Natural killer cell (primary cell): ENCODE measurements around the gene MYO7B. TPM values are rescaled to one million over a fixed set of nuclear protein-coding genes. Genes with fewer than 3 reads are reported as not detected.

ENCODE experiments used
- ATAC-seq, 3 donors: fragments of 150-1000 bp in 2 of 3; fragments of 200-7000 bp in 1 of 3; cut with Tn5 transposase; 1 replicate in 1 of 3; 2 replicates in 2 of 3; pipeline ENCODE4 v1.10.0; 2021; ENCODE audit warnings: mild to moderate bottlenecking in 2 of 3, moderate library complexity in 2 of 3
- DNase-seq, 2 donors: peaks; one replicate each; pipeline versions ENCODE4 v3.0.0 to v3.0.0-alpha.2; 2013 to 2021; ENCODE audit warnings: mixed read lengths in 1 of 2
- H3K27ac ChIP-seq: one replicate; pipeline ENCODE4 v1.5.1; 2013; ENCODE audit warnings: mild to moderate bottlenecking, low read length
- H3K27me3 ChIP-seq: one replicate; pipeline ENCODE4 v1.6.1; 2013; ENCODE audit warnings: low read length; ENCODE audit not compliant: control insufficient read depth, insufficient read depth
- H3K36me3 ChIP-seq: one replicate; pipeline ENCODE4 v1.6.1; 2013; ENCODE audit warnings: low read length; ENCODE audit not compliant: control insufficient read depth, insufficient read depth
- H3K4me1 ChIP-seq: one replicate; pipeline ENCODE4 v1.6.1; 2013; ENCODE audit warnings: low read length; ENCODE audit not compliant: control insufficient read depth, insufficient read depth
- H3K4me3 ChIP-seq: one replicate; pipeline ENCODE4 v1.5.1; 2013; ENCODE audit warnings: low read length
- H3K9me3 ChIP-seq: one replicate; pipeline ENCODE4 v1.6.1; 2013; ENCODE audit warnings: low read length; ENCODE audit not compliant: control insufficient read depth, insufficient read depth
- H3K27ac Mint-ChIP-seq, 2 donors: one replicate each; pipeline ENCODE4 v1.8.0; 2022; ENCODE audit warnings: mild to moderate bottlenecking in 2 of 2, mixed read lengths in 2 of 2, moderate library complexity in 1 of 2
- H3K27me3 Mint-ChIP-seq, 2 donors: one replicate each; pipeline ENCODE4 v1.8.0; 2022; ENCODE audit warnings: low read depth in 2 of 2, mixed read lengths in 2 of 2
- H3K36me3 Mint-ChIP-seq: one replicate; pipeline ENCODE4 v1.8.0; 2022; ENCODE audit warnings: mixed read lengths
- H3K4me1 Mint-ChIP-seq, 2 donors: one replicate each; pipeline ENCODE4 v1.8.0; 2022; ENCODE audit warnings: mixed read lengths in 2 of 2
- H3K4me3 Mint-ChIP-seq: one replicate; pipeline ENCODE4 v1.8.0; 2022; ENCODE audit warnings: mild to moderate bottlenecking, moderate library complexity, mixed read lengths
- H3K9me3 Mint-ChIP-seq, 2 donors: one replicate each; pipeline ENCODE4 v1.8.0; 2022; ENCODE audit warnings: mixed read lengths in 2 of 2
- CTCF ChIP-seq: fragments of 200-600 bp; IDR thresholded peaks from one replicate; pipeline ENCODE4 v1.8.0; 2022; ENCODE audit warnings: antibody characterized with exemption
- WGBS: methylation state at CpG from one replicate; pipeline ENCODE4 v1.1.7; 2013; ENCODE audit warnings: missing lambda C conversion rate; ENCODE audit not compliant: insufficient coverage; 5-methylcytosine and 5-hydroxymethylcytosine counted together
- intact Hi-C: fragments of 100-400 bp; cut with micrococcal nuclease; formaldehyde crosslinking; loops from one replicate; pipeline ENCODE4 v1.14.2; 2022
- total RNA-seq, 4 donors: library from RNA; stranded (reverse); fragments of 120-200 nt in 1 of 4; gene quantifications; one replicate each; pipeline versions ENCODE4 v1.2.3 to v1.2.4, GENCODE V29; 2013 to 2022

MYO7B gene
- total RNA-seq, 3 donors from 2014 or later (not counting 1 experiment from before 2014, with no cell fraction given): 0.14 to 0.45 (median 0.25) TPM

GRCh38 chr2:127661072-127661649 is 125.7 kb downstream of the MYO7B start:
- no peak for ATAC-seq
- Histone ChIP-seq H3K27me3 (peaks cover 9% of the 10 kb centered on the region), H3K36me3 (no peaks in the 10 kb centered on the region), H3K27ac (no peak overlapping the region), H3K9me3 (no peaks in the 10 kb centered on the region), H3K4me1 (no peaks in the 10 kb centered on the region), H3K4me3 (no peak overlapping the region)
- TF ChIP-seq CTCF: no peak
- no peak overlapping the region for H3K27ac Mint-ChIP-seq
- intact Hi-C loops: no loop called here
- no peak for DNase-seq
- no peak overlapping the region for H3K4me3 Mint-ChIP-seq
- peaks cover 0 to 7% of the 10 kb centered on the region in 2 donors for H3K4me1 Mint-ChIP-seq
- H3K9me3 Mint-ChIP-seq: no peaks in the 10 kb centered on the region
- peaks cover 20 to 26% of the 10 kb centered on the region in 2 donors for H3K27me3 Mint-ChIP-seq
- H3K36me3 Mint-ChIP-seq: no peaks in the 10 kb centered on the region
- 91% methylated on average over 14 of the region's 14 CpGs for WGBS

- H3K9me3 Mint-ChIP-seq: no peaks in the 10 kb centered on the region
- Histone ChIP-seq H3K4me1 (no peaks in the 10 kb centered on the region), H3K9me3 (no peaks in the 10 kb centered on the region), H3K27ac (no peak overlapping the region), H3K36me3 (no peaks in the 10 kb centered on the region), H3K27me3 (peaks cover 12% of the 10 kb centered on the region), H3K4me3 (no peak overlapping the region)
- H3K4me1 Mint-ChIP-seq: peaks cover 0 to 7% of the 10 kb centered on the region in 2 donors
- DNase-seq: no peak
- intact Hi-C loops: no loop called here
- 75% methylated on average over 9 of the region's 9 CpGs for WGBS
- H3K4me3 Mint-ChIP-seq: no peak overlapping the region
- H3K36me3 Mint-ChIP-seq: no peaks in the 10 kb centered on the region
- no peak overlapping the region for H3K27ac Mint-ChIP-seq
- peaks cover 27 to 35% of the 10 kb centered on the region in 2 donors for H3K27me3 Mint-ChIP-seq
- ATAC-seq: no peak
- no peak for TF ChIP-seq CTCF
Observed at GRCh38 chr2:127661949-127662510, 126.5 kb downstream of the MYO7B start.

GRCh38 chr2:127662937-127663565 is 127.6 kb downstream of the MYO7B start:
- Histone ChIP-seq H3K4me3 (no peak overlapping the region), H3K9me3 (no peaks in the 10 kb centered on the region), H3K4me1 (no peaks in the 10 kb centered on the region), H3K27ac (no peak overlapping the region), H3K27me3 (peaks cover 12% of the 10 kb centered on the region), H3K36me3 (no peaks in the 10 kb centered on the region)
- Mint-ChIP-seq H3K36me3 (no peaks in the 10 kb centered on the region), H3K9me3 (no peaks in the 10 kb centered on the region), H3K27me3 (peaks cover 29 to 44% of the 10 kb centered on the region in 2 donors), H3K4me1 (peaks cover 0 to 7% of the 10 kb centered on the region in 2 donors), H3K27ac (no peak overlapping the region), H3K4me3 (no peak overlapping the region)
- TF ChIP-seq CTCF: no peak
- intact Hi-C loops: no loop called here
- WGBS: 88% methylated on average over 9 of the region's 9 CpGs
- DNase-seq (no peak), ATAC-seq (no peak)
